ENCODE measurements around the gene MAST4. TPM values are rescaled to one million over a fixed set of nuclear protein-coding genes. Genes with fewer than 3 reads are reported as not detected.
A peak's percentile ranks its signal among the peaks of the same experiment; 100 is the strongest.

MAST4 gene
- total RNA-seq, 1 donor from 2014 or later = 10.5 TPM

- Mint-ChIP-seq H3K9me3 (ENCODE audit: unreplicated experiment) (no peaks in the 10 kb centered on the region), H3K36me3 (ENCODE audit: unreplicated experiment) (no peaks in the 10 kb centered on the region), H3K4me1 (ENCODE audit: unreplicated experiment) (peaks cover 3% of the 10 kb centered on the region), H3K27me3 (ENCODE audit: unreplicated experiment) (peaks cover 43% of the 10 kb centered on the region), H3K4me3 (ENCODE audit: unreplicated experiment) (no peak overlapping the region), H3K27ac (ENCODE audit: unreplicated experiment) (no peak overlapping the region)
- TF ChIP-seq CTCF (IDR thresholded peaks at IDR 0.05) = peak; percentile 66
- no peak for DNase-seq (ENCODE audit: extremely low spot score, unreplicated experiment)
Measured at GRCh38 chr5:66757219-66757833, 161.1 kb downstream of the MAST4 start.

- TF ChIP-seq CTCF (IDR thresholded peaks at IDR 0.05) = no peak
- H3K9me3 Mint-ChIP-seq (ENCODE audit: unreplicated experiment) = no peaks in the 10 kb centered on the region
- H3K36me3 Mint-ChIP-seq (ENCODE audit: unreplicated experiment) = no peaks in the 10 kb centered on the region
Measured at GRCh38 chr5:66757834-66758371, 161.7 kb downstream of the MAST4 start.

GRCh38 chr5:66769030-66769733, 173.0 kb downstream of the MAST4 start:
- TF ChIP-seq CTCF (IDR thresholded peaks at IDR 0.05) = no peak
- no peak overlapping the region for H3K4me3 Mint-ChIP-seq (ENCODE audit: unreplicated experiment)
- no peak for DNase-seq (ENCODE audit: extremely low spot score, unreplicated experiment)
- no peak overlapping the region for H3K27ac Mint-ChIP-seq (ENCODE audit: unreplicated experiment)
- no peaks in the 10 kb centered on the region for H3K4me1 Mint-ChIP-seq (ENCODE audit: unreplicated experiment)
- H3K9me3 Mint-ChIP-seq (ENCODE audit: unreplicated experiment) = no peaks in the 10 kb centered on the region
- peaks cover 9% of the 10 kb centered on the region for H3K27me3 Mint-ChIP-seq (ENCODE audit: unreplicated experiment)
- no peaks in the 10 kb centered on the region for H3K36me3 Mint-ChIP-seq (ENCODE audit: unreplicated experiment)

More at GRCh38 chr5:66757834-66758371, 161.7 kb downstream of the MAST4 start:
- peaks cover 3% of the 10 kb centered on the region for H3K4me1 Mint-ChIP-seq (ENCODE audit: unreplicated experiment)
- no peak overlapping the region for H3K4me3 Mint-ChIP-seq (ENCODE audit: unreplicated experiment)
- no peak for DNase-seq (ENCODE audit: extremely low spot score, unreplicated experiment)
- H3K27ac Mint-ChIP-seq (ENCODE audit: unreplicated experiment) = no peak overlapping the region
- H3K27me3 Mint-ChIP-seq (ENCODE audit: unreplicated experiment) = peaks cover 46% of the 10 kb centered on the region

GRCh38 chr5:66769839-66770617, 173.8 kb downstream of the MAST4 start:
- DNase-seq (ENCODE audit: extremely low spot score, unreplicated experiment) = no peak
- H3K36me3 Mint-ChIP-seq (ENCODE audit: unreplicated experiment) = no peaks in the 10 kb centered on the region
- H3K27ac Mint-ChIP-seq (ENCODE audit: unreplicated experiment) = no peak overlapping the region
- H3K4me1 Mint-ChIP-seq (ENCODE audit: unreplicated experiment) = no peaks in the 10 kb centered on the region
- H3K4me3 Mint-ChIP-seq (ENCODE audit: unreplicated experiment) = no peak overlapping the region
- peak; percentile 34 for TF ChIP-seq CTCF (IDR thresholded peaks at IDR 0.05)
- peaks cover 9% of the 10 kb centered on the region for H3K27me3 Mint-ChIP-seq (ENCODE audit: unreplicated experiment)
- H3K9me3 Mint-ChIP-seq (ENCODE audit: unreplicated experiment) = no peaks in the 10 kb centered on the region

Data from osteocyte (in vitro differentiated cells).